NCI-H82 treated with DMSO at 0.1 percent for 48 hours (cell line): Measurements from ENCODE around the gene TTC38.

Experiments used
- DNase-seq: peaks from one replicate; lab custom pipeline; 2025; ENCODE audit not compliant: unreplicated experiment; lab: John Stamatoyannopoulos, UW

Gene TTC38

DNA sequence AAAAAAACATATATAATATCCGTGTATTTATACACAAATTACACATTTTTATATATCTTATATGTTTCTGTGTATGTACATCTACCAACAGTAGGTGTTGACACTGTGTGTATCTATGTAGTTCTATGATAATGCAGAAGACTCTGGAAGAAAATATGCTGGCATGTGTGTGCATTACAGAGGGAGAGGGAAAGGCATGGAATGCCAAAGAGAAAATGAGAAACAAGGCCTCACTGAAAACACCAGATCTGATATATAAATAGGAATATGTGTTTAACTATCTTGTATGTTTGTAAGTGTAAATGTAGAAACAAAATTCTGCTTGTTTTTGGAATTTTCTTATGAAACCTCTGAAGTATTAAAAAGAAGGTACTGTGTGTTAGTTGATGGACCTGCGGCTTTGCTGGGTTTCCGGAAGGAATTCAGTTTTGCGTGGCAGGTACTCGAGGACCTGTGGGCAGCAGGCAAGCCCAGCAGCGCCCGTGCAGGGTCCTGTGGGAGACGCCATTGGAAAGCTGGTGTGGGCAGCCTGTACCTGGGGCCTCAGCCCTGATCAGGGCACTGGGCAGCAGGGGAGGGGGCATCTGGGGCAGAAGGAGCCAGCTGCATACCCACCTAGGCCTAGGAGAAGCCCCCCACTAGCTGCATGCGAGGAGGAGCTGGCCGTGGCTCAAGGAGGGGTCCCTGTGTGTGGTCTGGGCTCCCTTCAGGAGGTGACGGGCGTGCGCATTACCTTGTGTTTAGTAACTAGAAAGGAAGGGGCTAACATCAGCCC lies 60.1 kb downstream of the TTC38 start:
- DNase-seq: no peak

DNA sequence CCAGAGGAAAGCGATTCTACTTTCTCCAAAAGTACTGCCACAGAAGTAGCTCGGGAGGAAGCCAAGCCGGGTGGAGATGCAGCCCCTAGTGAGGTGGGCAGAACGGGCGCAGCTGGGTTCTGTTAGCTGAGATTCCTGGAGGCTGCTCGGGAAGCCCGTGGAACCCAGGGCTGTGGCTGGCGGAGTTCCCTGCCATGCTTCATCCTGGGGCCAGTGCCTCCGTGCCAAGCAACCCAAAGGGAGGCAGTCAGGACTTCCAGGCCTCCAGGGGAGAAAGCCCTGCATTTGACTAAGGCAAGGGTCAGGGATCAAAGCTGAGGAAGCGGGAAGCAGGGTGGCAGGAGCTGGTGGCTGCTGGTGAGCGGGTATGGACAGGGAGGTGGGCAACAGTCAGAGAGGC lies 61.0 kb downstream of the TTC38 start:
- DNase-seq: no peak

DNA sequence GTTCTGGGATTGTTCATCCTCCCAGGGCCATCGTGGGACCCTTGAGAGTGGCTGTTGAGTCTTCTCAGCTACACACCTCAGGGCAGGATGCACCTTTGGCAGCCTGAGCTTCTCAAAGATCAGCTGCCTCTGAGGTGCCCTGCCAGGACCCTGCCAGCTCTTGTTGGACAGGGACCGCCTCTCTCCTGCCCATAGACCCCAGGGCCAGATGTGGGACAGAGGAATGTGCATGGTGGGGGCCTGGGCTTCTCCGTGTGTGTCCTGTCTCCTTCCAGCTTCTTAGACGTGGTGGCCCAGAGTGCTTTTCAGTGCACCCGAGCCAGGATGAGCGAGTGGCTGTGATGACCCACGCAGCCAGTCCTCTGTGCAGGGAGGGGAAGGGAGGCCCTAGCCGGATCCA lies 61.8 kb downstream of the TTC38 start:
- DNase-seq: no peak

DNA sequence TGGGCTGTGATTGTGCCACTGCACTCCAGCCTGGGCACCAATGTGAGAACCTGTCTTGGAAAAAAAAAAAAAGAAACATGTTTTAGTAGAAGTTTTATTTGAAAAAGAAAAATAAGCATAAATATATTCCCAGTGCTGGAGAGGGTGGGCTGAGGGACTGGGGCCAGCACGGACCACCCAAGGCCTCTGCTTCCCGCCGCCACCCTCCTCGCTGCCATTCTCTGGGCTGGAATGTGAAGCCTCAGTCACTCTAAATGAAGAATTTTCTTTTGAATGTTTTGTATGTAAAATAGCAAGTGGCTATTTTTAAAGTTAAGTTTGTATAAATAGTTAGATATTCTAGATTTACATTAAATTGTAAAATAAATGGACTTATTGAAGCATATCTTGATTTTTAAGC lies 62.6 kb downstream of the TTC38 start:
- no peak for DNase-seq

DNA sequence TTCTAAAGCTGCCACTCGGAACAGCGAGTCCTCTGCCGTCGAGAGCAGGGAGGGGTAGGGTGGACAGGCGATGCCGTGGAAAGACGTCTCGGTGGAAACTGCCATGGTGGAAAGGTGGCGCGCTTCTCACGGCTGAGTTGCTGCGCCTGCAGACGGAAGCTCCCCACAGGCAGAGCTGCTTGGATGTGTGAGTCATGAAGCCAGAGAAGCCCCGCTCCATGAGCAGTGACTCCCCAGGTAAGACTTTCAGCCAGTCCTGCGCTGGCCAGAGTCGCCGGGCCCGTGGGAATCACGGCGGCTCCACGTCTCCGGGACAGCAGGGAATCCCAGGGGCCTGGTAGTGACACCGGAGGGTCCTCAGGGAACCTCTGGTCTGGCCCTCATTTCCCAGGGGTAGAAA lies 63.7 kb downstream of the TTC38 start:
- no peak for DNase-seq

- peak; percentile 14 for DNase-seq
These were observed 67.7 kb downstream of the TTC38 start, which contains the start of gene TRMU for GRCh38 chr22:46335201-46336118. TSS of gene TRMU (plus strand) at chr22:46335714. CDS start at chr22:46335765, 51 bp downstream.

DNA sequence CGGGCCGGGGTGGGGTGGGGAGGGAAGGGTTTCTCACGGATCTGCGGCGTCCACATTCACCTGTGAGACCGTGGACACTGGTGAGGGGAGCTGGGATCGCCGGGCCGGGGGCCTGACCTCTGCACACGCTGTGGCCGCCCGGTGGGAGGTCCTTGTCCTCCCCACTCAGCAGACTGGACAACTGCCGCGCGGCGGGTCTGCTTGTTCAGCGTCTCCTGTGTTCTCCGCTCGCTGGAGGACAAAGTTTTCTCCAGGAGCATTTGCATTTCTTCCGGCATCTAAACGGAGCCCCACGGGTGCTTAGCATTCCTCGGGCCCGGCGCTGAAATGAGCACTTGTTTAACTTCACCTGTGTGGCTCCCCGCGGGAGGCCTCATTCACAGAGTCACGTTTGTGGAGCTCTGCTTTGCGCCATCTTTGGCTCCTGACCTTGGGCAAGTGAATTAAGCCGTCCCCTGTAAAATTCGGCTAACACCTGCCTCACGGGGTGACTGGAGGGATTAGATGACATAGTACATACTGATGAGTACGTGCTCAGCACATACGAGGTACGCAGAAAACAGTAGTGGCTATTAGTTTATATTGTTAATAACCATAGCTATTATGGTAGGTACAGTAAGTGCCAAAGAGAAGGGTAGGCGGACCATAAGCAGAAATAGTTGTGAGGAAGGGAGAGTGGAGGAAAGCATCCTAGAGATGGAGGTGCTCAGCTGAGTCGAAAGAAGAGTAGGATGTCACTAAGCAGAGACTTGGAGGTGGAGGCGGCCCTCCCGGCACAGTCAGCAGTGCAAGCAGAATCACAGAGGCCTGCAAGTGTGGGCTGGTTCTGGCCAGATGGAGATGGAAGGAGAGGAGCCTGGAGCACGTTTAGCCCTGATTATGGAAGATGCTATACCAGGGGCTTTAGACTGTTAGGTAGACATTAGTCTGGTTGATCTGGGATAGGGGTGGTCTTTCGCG lies 68.6 kb downstream of the TTC38 start:
- DNase-seq: no peak

GRCh38 chr22:46337870-46338269 lies 70.1 kb downstream of the TTC38 start:
- DNase-seq: no peak

GRCh38 chr22:46338636-46339035 lies 70.8 kb downstream of the TTC38 start:
- no peak for DNase-seq

DNA sequence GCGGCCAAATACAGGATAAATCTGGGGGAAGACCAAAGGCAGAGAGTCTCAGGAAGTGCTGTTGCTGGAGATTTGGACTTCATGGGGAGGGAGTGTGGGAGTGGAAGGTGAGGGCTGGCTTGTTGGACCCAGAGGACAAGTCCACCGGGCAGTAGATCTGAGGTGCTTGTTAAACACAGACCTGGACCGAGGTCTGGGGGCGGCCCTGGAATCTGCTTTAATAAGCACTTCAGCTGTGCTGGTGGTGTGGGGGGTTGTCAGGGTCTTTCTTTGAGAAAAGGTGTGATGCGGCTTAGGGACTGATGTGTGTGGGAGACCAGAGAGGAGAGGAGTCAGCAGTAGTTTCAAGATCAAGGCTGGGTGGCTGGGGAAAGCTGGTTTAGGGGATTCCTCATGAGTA lies 72.1 kb downstream of the TTC38 start:
- no peak for DNase-seq

- DNase-seq: no peak
These were observed 72.9 kb downstream of the TTC38 start for GRCh38 chr22:46340676-46341075.
